ENCODE results near the gene MYO1C. TPM values are rescaled to one million over a fixed set of nuclear protein-coding genes. Genes with fewer than 3 reads are reported as not detected.
A peak's percentile ranks its signal among the peaks of the same experiment; 100 is the strongest.

MYO1C gene
- total and polyA plus RNA-seq, 8 donors: 45.2 to 158 (median 81.3) TPM

DNA sequence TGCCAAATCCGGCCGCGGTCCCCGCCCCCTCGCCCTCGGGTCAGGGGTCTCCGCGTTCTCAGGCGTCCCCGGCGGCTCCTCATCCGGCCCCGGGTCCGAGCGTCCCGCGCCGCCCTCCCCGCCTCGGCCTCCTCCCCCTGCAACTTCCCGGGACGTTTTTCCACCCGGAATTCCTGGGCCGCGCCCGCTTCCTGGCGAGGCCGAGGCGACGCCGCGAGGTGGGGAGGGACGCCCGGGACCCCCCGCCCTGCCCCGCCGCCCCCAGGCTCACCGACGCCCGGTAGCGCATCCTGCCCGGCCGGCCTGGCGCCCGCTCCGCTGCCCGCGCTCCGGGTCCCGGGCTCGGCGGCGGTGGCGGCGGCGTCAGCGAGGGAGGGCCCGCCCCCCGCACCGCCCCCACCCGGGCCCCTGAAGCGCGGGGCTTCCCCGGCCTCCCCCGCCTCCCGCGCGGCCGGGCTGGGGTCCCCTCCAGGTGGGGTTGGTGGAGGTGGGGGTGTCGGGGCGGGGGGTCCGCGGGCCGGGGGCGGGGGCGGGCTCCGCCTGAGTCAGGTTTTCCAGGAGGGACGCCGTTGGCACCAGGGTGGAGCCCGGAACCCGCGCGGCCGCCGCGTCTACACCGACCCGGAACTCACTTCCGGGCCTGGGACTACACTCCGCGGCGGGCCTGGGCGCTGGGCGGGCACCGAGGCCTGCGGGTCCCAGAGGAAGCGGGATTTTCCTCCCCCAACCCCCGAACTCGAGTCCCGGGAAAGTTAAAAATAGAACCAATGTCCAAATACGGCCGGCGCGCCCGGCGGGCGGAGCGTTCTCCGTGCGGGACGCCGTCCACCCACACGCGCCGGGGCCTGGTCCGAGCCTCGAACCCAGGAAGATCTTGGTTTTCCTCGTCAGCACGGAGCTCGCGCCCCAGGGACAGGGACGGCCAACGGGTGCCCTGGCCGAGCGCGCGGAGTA lies 6.8 kb downstream of the MYO1C start:
- Histone ChIP-seq H3K4me1 (peaks cover 65 to 89% (median 79%) of the 10 kb centered on the region in 4 donors), H3K36me3 (peaks cover 20 to 34% (median 32%) of the 10 kb centered on the region in 4 donors), H3K27me3 (peaks cover 0 to 6% (median 0%) of the 10 kb centered on the region in 3 donors), H3K4me3 (peak overlapping the region; percentile 68 to 81 (median 76)), H3K27ac (peak overlapping the region; percentile 96 to 99 (median 98)), H3K9me3 (no peaks in the 10 kb centered on the region)
- DNase-seq: peak; percentile 73 to 88
- WGBS, 5 donors: 1 to 13% (median 2%) methylated on average over 9 to 127 of the region's 127 CpGs
- TF ChIP-seq EP300 (IDR thresholded peaks at IDR 0.05): no peak
- peak in 2 of 3 donors; percentile 29 to 35 for TF ChIP-seq POLR2AphosphoS5 (IDR thresholded peaks at IDR 0.05)
- intact Hi-C loops (cut with DNase I; ENCODE audit: low total_unique reads): no loop called here

DNA sequence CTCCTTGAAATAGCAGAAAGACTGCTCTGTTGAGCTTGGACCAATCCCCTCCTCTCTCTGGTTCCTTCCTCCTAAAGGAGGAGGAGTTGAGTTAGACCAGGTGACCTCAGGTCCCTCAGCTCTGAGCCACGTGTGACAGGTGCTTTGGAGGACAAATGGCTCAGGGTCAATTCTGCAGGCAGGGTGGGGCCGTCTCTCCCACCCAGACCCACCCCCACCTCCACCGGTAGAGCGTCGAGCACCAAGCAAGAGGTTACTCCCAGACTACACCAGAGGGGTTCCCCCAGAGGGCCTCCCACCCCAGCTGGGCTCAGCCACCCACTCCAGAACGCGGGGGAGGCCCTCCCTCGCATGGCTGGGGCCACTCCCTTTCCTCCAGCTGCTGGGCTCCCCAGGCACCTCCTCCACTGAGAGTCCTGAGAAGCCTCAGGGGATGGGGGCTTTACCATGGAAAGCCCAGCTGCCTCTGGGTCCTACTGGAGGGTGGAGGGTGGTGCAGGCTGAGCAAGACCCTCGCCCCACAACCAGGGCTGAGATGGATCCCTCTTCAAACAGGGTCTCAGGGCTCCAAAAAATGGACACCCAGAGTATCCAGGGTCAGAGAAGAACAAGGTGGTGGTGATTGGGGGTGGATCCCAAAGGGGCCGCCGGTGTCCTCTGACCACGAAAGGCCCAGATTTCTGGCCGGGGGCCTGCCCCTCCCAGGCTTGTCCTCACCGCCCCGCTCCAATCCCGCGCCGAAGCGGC lies 7.6 kb downstream of the MYO1C start:
- peak; percentile 69 to 92 for DNase-seq
- H3K4me1 ChIP-seq: peaks cover 56 to 84% (median 71%) of the 10 kb centered on the region in 4 donors
- no peaks in the 10 kb centered on the region for H3K9me3 ChIP-seq
- H3K27ac ChIP-seq: peak overlapping the region; percentile 96 to 99 (median 98)
- peaks cover 0 to 6% (median 0%) of the 10 kb centered on the region in 3 donors for H3K27me3 ChIP-seq
- peak overlapping the region; percentile 68 to 81 (median 76) for H3K4me3 ChIP-seq
- 1 to 4% (median 2%) methylated on average over 11 to 19 of the region's 19 CpGs for WGBS, 5 donors
- no peak for TF ChIP-seq POLR2A (IDR thresholded peaks at IDR 0.05)
- TF ChIP-seq POLR2AphosphoS5 (IDR thresholded peaks at IDR 0.05): peak in 1 of 3 donors; percentile 74
- intact Hi-C loops (cut with DNase I; ENCODE audit: low total_unique reads): no loop called here
- peaks cover 24 to 42% (median 41%) of the 10 kb centered on the region in 4 donors for H3K36me3 ChIP-seq

DNA sequence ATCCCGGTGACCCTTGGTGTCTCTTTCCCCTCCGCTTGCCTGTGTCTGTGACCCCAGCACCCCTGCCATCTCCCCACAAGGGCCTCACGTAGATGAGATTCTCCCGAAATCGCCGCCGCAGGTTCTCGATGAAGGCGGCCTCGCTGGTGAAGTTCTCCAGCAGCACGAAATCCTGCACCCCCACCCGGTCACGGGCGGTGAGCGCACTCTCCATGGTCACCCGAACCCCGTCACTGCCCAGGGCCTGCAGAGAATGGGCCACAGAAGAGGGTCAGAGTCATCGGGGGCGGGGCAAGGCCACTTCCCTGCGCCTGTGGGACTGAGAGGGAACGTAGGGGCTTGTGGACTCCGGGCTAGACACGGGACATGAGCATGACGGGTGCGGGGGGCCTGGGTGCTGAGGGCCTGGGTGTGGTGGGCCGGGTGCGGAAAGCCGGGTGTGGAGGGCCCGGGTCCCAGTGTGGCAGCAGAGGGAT lies 8.4 kb downstream of the MYO1C start:
- Histone ChIP-seq H3K27ac (peak overlapping the region; percentile 96 to 99 (median 98)), H3K4me1 (peaks cover 49 to 76% (median 66%) of the 10 kb centered on the region in 4 donors), H3K36me3 (peaks cover 31 to 50% (median 48%) of the 10 kb centered on the region in 4 donors), H3K9me3 (no peaks in the 10 kb centered on the region), H3K4me3 (peak overlapping the region; percentile 68 to 81 (median 76)), H3K27me3 (peaks cover 0 to 6% (median 0%) of the 10 kb centered on the region in 3 donors)
- TF ChIP-seq EP300 (IDR thresholded peaks at IDR 0.05): no peak
- no peak for TF ChIP-seq POLR2A (IDR thresholded peaks at IDR 0.05)
- TF ChIP-seq POLR2AphosphoS5 (IDR thresholded peaks at IDR 0.05): no peak
- TF ChIP-seq, protein P1, sequence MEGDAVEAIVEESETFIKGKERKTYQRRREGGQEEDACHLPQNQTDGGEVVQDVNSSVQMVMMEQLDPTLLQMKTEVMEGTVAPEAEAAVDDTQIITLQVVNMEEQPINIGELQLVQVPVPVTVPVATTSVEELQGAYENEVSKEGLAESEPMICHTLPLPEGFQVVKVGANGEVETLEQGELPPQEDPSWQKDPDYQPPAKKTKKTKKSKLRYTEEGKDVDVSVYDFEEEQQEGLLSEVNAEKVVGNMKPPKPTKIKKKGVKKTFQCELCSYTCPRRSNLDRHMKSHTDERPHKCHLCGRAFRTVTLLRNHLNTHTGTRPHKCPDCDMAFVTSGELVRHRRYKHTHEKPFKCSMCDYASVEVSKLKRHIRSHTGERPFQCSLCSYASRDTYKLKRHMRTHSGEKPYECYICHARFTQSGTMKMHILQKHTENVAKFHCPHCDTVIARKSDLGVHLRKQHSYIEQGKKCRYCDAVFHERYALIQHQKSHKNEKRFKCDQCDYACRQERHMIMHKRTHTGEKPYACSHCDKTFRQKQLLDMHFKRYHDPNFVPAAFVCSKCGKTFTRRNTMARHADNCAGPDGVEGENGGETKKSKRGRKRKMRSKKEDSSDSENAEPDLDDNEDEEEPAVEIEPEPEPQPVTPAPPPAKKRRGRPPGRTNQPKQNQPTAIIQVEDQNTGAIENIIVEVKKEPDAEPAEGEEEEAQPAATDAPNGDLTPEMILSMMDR (IDR thresholded peaks at IDR 0.05): no peak
- no peak for DNase-seq
- intact Hi-C loops (cut with DNase I; ENCODE audit: low total_unique reads): no loop called here
- 73 to 91% (median 83%) methylated on average over 29 of the region's 29 CpGs for WGBS, 5 donors

DNA sequence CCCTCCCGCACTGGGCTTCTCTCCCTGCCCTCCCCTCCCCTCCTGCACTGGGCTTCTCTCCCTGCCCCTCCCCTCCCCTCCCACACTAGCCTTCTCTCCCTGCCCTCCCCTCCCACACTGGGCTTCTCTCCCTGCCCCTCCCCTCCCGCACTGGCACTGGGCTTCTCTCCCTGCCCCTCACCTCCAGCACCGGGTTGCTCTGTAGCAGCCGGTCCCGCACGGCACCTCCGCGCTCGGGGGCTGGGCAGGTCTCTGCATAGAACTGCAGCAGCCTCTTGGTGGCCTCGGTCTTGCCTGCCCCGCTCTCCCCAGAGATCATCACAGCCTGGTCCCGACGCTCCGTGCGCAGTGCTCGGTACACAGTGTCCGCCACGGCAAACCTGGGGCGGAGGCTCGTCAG lies 9.8 kb downstream of the MYO1C start:
- Histone ChIP-seq H3K27me3 (peaks cover 0 to 6% (median 0%) of the 10 kb centered on the region in 3 donors), H3K4me1 (peaks cover 40 to 65% (median 53%) of the 10 kb centered on the region in 4 donors), H3K27ac (peak overlapping the region in 4 of 5 donors; percentile 17 to 98 (median 59)), H3K9me3 (no peaks in the 10 kb centered on the region), H3K36me3 (peaks cover 44 to 64% (median 62%) of the 10 kb centered on the region in 4 donors), H3K4me3 (no peak overlapping the region)
- intact Hi-C loops (cut with DNase I; ENCODE audit: low total_unique reads): no loop called here
- TF ChIP-seq POLR2A (IDR thresholded peaks at IDR 0.05): no peak
- TF ChIP-seq POLR2AphosphoS5 (IDR thresholded peaks at IDR 0.05): no peak
- no peak for TF ChIP-seq EP300 (IDR thresholded peaks at IDR 0.05)
- TF ChIP-seq, protein P1 (IDR thresholded peaks at IDR 0.05): no peak
- DNase-seq: peak in 1 of 2 donors; percentile 51
- 75 to 85% (median 78%) methylated on average over 11 to 20 of the region's 20 CpGs for WGBS, 5 donors

DNA sequence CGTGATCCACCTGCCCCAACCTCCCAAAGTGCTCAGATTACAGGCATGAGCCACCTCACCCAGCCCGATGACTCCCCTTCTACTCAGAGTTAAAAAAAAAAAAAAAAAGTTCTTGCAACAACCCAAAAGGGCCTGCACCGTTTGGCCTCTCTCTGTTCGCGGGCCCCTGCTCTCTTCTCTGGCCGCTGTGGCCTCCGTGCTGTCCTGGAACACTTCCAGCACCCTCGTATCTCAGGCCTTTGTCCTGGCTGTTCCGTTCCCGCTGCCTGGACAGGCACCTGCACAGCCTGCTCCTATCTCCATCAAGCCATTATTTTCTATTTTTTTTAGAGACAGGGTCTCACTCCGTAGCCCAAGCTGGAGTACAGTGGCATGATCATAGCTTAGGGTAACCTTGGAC lies 10.8 kb downstream of the MYO1C start:
- TF ChIP-seq EP300 (IDR thresholded peaks at IDR 0.05) (no peak), POLR2A (IDR thresholded peaks at IDR 0.05) (no peak), POLR2AphosphoS5 (IDR thresholded peaks at IDR 0.05) (no peak)
- TF ChIP-seq, protein P1 (IDR thresholded peaks at IDR 0.05): no peak
- intact Hi-C loops (cut with DNase I; ENCODE audit: low total_unique reads): no loop called here
- no peaks in the 10 kb centered on the region for H3K9me3 ChIP-seq
- 36 to 69% (median 50%) methylated on average over 11 of the region's 11 CpGs for WGBS, 5 donors
- DNase-seq: peak in 1 of 2 donors; percentile 61
- peaks cover 30 to 56% (median 45%) of the 10 kb centered on the region in 4 donors for H3K4me1 ChIP-seq
- H3K27ac ChIP-seq: peak overlapping the region in 2 of 5 donors; percentile 58 to 98
- no peak overlapping the region for H3K4me3 ChIP-seq
- H3K36me3 ChIP-seq: peaks cover 53 to 74% (median 72%) of the 10 kb centered on the region in 4 donors
- H3K27me3 ChIP-seq: no peaks in the 10 kb centered on the region
